ENCODE data around the gene ABCA2.
A peak's percentile ranks its signal among the peaks of the same experiment; 100 is the strongest.

The ABCA2 gene

DNA sequence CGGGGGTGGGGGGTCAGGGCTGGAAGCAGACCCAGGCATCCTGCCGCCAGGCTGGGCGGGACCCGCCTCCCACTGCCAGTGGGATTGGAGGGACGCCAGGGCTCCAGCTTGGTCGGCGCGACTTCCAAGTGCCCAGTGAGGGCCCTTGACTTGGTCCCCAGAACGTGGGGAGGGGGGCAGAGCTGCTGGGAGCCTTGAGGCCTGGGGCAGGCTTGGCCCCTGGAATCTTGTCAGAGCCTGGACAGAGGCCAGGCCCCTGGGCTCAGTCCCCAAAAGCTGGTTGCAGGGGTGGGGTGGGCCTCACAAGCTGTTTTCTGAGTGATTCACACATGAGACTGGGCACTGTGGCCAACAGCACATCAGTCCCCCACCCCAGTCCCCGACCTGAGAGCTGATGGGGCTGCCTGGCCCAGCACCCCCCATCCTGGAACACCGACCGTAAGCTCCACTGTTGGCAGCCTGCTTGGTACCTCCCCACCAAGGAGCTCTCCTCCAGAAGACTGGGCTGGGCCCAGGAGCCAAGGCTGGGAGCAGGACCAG lies 32.2 kb downstream of the ABCA2 start:
- DNase-seq (ENCODE audit: low read depth), result no peak

DNA sequence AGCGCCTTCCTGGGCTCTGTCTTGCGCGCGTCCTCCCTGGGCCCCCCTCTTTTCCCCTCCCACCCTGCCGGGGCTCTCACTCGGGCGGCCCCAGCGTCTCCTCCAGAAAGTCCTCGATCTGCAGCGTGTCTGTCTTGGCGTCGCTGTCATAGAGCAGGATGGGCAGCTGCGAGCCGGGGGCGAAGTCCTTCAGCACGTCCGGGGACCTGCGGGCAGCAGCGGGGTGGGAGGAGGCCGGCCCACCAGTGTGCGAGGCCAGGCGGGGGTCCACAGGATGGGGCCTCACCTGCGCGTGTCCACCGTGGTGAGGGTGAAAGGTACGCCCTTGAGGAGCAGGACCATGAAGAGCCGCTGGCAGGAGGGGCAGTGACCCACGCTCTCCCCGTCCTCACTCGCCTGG lies 32.7 kb downstream of the ABCA2 start:
- DNase-seq (ENCODE audit: low read depth), result no peak

DNA sequence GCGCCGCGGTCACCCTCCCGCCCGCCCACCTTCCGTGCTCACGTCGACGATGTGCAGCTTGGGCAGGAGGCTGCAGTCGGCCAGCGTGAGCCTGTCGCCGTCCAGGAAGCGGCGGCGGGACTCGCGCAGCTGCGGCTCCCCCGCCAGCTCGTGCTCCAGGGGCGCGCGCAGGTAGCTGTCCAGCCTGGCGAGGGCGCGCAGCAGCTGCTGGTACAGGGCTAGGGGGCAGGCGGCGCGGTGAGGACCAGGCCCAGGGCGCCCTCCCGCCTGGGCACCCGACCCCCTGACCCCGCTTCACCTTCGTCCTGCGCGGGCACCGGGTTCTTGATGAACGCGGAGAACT lies 33.2 kb downstream of the ABCA2 start:
- DNase-seq (ENCODE audit: low read depth), result no peak

DNA sequence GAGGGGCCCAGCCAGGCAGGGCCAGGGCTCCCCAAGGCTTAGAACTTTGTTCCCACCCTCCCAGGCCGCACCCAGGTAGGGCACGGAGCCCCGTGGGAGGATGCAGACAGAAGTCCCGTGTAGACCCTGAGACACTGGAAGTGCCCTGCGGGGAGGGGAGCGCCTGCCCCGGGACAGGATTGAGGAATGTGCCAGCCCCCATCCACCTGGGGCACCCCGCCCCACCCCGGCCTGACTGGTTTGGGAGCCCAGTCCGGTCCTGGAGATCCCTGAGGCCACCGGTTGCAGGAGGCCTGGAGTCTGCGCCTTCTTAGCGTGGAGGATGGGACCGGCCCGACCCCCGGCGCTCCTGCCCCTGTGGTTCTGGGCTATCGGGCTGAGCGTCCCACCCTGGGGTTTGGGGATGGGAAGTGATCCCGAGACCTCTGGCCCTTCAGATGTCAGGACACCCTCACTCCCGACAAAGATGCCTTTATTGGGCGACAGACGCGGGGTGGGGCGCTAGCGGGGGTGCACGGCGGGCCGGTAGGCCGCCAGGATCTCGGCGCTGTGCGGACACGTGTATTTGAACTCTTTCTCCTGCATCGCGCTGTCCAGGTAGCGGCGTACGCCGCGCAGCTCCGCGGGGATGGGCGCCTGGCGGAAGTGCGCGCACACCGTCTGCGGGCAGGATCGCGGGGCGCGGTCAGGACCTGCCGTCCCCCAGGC lies 33.7 kb downstream of the ABCA2 start:
- DNase-seq (ENCODE audit: low read depth), result no peak

DNA sequence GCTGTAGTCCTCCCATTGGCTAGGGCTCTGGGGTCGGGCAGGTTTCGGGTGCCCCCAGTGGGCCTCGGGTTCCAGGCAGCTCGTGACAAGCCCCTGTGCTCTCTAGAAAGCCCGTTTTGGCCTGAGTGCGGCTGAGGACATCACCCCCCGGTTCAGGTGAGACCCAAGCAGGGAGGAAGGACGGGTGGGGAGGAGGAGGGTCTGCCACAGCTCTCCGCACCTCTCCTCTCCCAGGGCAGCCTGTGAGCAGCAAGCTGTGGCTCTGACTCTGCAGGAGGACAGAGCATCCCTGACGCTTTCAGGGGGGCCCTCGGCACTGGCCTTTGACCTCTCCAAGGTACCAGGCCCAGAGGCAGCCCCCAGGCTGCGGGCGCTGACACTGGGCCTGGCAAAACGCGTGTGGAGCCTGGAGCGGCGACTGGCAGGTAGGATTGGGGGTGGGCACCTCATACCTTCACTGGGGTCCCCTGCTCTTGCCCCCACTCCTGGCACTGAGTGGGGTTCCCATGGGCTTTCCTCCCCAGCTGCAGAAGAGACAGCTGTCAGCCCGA lies 35.1 kb downstream of the ABCA2 start:
- no peak for DNase-seq (ENCODE audit: low read depth)

DNA sequence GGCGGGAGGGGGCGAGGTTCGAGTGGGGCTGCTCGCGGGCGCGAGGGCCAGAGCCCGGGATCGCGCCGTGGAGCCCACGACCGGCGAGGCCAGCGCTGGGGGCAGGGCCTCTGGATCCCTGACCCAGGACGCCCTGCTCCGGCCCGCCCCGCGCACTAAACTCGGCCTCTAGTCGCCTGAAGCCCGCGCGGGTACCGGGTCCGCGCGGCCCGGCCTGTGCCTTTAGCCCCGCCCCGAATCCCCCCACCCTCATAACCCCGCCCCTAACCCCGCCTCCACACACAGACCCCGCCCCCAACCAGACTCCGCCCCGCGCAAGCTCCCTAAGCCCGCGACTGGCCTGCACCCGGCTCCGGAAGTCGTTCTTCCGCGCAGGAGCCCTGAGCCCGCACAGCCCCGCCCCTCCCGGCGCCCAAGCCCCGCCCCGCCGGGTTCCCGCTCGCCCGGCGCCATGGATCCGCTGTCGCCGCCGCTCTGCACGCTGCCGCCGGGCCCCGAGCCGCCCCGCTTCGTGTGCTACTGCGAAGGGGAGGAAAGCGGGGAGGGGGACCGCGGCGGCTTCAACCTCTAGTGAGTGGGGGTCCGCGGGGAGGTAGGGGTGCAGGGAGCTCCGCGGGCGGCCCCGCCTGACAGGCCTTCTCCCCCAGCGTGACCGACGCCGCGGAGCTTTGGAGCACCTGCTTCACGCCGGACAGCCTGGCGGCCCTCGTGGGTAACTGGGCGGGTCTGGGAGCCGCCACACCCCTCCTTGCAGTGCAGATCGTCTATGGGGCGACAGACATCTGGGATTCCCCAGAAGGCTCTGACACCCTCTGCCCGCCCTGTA lies 35.8 kb downstream of the ABCA2 start, which contains the start of gene PAXX:
Gene PAXX, plus strand, starts transcription at position 430 of the 826 bp plus-strand sequence. Its CDS starts 22 bp downstream, at position 452.
- DNase-seq (ENCODE audit: low read depth), result peak; percentile 86

DNA sequence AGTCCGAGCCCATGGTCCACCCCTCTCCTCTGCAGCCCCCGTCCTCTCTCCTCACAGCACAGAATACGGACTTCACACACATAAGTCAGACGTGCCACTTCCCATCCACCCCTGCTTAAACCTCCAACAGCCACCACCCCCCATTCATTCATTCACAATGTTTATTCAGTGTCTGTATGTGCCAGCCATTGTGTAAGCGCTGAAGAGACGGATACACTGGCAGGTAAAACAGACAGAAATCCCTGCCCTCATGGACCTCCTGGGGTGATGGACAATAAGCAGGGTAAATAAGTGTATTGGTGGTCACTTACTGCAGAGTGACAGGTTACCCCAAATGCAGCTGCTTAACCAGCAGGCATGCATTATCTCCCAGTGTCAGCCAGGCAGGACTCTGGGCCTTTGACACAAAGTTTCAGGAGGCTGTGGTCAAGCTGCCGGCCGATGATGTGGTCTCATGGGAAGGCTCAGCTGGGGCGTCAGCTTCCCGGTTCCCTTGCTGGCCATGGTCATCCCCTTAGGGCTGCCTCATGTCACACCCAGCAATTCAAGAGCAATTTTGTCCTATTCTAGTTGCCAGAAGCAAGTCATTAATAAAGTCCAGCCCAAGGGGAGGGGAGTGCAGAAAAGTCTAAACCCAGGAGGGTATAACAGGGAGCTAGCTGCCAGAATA lies 37.7 kb downstream of the ABCA2 start:
- no peak for DNase-seq (ENCODE audit: low read depth)

DNA sequence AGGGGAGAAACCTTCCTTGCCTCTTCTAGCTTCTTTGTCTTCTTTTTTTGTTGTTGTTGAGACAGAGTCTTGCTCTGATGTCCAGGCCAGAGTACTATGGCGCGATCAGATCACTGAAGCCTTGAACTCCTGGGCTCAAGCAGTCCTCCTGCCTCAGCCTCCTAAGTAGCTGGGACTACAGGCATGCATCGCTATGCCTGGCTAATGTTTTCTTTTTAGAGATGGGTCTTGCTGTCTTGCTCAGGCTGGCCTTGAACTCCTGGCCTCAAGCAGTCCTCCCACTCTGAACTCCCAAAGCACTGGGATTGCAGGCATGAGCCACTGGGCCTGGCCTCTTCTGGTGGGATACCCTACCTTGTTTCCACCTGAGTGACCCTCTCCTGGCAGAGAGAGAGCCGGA lies 39.2 kb downstream of the ABCA2 start:
- DNase-seq (ENCODE audit: low read depth), result no peak

DNA sequence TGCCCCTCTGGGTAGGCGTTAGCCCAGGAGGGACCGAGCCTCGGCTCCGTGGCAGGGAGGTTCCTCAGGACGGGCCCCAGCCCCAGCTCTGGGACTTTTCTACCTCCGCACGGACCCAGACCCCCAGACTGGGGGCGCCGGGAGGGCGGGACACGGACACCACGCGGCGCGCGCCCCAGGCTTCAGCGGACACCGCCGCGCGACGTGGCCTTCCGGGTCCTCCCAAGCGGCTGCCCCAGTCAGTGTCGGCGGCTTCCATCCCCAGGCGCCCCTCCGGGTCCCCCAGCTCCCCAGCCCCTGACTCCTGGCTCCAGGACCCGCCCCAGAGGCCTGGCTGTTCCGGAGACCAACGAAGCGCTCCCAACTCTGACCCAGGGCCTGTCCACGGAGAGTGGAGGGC lies 42.2 kb downstream of the ABCA2 start:
- no peak for DNase-seq (ENCODE audit: low read depth)

DNA sequence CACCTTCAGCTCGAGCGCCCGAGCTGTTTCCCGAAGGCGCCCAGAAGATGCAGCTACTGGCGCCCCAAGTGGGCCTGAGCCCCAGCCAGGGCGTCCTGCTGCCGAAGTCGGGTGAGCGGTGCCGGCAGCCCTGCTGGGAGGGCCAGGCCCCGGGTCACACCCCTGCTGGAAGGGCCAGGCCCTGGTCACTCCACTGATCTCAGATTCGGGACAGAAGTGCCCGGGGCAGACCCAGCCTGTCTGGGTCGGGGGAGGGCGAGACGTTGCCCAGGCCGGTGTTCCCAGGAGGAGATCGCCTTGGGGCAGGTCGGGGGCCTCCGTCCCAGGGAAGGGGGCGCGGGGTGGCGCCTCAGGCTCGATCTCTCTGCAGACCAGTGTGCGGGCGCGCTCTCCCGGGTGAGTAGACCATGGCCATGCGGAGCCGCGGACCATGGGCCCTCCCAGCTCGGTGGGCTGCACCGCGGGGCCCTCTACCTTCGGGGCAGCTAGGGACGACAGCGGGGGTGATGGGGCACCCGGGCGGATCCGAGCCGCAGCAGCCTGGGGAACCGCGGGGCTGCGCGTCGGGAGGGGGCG lies 42.9 kb downstream of the ABCA2 start:
- no peak for DNase-seq (ENCODE audit: low read depth)

DNA sequence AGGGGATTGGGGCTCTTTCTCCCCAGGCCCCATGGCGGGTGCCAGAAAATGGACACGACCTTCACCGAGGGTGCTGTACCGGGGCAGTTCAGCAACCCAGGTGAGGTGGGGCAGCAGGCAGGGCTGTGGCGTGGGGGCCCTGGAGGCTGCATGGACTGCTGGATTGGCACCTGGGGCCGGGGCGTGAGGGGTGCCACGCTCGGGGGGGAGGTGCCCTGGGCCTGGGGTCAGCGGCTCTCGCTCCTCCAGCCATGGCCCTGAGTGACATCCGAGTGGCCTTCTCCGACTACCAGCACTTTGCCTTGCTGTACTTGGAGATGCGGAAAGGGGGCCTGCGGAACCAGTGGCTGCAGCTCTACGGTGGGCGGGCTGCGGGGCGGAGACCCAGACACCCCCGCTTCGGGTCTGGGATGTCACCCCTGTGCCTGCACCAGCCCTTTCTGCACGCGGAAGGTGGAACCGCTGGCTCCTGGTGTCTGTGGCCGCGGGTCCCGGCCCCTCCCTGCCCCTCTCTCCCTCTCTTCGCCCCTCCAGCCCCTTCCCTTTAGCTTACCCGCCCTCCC lies 43.5 kb downstream of the ABCA2 start:
- no peak for DNase-seq (ENCODE audit: low read depth)

DNA sequence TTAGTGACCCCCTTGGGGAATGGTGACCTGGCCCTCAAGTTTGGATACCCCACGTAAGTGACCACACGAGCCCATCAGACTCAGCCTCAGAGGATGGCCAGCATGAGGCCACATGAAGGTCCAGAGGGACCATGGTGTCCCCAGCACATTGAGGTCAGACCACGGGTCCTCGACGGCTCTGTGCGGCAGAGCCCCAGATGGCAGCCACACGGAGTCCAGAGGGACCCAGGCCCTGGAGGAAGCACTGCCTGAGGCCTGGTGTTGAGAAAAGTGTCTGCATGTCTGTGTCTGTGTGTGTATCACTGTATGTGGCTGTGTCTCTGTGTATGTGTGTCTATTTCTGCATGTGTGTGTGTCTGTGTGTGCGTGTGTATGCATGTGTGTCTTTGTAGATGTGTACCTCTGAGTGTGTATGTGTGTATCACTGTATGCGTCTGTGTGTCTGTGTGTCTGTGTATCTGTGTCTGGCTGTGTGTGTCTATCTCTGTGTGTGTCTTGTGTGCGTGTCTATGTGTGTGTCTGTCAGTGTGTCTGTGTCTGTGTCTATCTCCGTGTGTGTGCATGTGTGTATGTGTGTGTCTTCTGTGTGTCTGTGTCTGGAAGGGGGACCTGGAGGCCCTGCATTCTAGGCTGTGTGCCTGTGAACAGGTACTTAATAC lies 44.3 kb downstream of the ABCA2 start:
- DNase-seq (ENCODE audit: low read depth), result no peak

DNA sequence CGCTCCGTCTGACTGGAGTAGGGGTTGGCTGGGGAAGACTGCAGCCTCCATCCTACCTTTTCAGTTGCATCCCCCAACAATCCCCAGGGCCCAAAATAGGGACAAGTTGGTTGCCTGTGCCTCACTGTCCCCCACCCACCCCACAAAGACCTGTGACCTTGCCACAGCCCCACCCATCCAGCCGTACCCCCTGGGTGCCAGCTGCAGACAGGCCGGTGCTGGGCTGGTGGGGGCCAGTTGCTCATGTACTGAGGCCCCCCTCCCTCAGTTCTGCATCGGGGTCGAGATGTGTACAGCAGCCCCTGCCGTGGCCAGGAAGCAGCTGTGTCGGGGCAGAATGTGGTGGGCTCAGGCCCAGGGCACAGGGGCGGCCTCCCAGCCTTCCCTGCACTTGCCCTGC lies 44.9 kb downstream of the ABCA2 start:
- DNase-seq (ENCODE audit: low read depth), result no peak

DNA sequence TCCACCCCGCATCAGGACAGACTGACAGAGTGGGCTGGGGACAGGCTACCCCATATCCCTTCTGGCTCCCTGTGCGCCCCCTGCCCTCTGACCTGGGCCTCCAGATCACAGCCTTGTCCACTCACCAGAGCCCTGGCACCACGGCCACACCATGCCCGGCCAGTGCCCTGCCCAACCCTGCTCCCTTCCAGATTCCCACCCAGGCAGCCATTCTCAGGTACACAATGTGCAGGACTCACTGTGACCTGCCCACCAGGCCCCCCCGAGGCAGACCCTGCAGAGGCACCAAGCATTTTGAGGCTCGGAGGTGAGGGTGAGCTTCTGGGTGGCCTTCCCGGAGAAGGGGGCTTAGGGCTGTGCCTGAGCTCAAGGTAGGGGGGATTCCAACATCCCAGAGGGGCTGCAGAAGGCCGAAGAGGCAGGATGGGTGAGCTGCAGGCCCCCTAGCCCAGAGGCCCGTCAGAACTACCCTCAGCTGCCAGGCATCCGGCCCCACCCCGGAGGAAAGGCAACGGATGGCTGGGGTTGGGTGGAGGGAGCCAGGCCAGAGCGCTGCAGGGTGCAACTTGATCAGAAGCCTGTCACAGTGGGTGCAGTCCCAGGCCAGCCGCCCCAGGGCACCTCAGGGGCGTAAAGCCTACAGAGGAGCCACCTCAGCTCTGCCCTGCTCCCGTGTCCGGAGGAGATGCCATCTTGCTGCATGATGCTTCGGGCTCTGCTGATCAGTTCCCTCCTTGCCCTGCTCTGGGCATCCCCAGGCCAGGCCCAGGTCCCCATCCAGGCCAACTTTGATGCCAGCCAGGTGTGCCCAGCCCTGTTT lies 45.6 kb downstream of the ABCA2 start, which contains the start of gene LCNL1:
Gene LCNL1, plus strand, starts transcription at position 762 of the 820 bp plus-strand sequence. CDS start 594 bp downstream, outside the sequence.
- no peak for DNase-seq (ENCODE audit: low read depth)

DNA sequence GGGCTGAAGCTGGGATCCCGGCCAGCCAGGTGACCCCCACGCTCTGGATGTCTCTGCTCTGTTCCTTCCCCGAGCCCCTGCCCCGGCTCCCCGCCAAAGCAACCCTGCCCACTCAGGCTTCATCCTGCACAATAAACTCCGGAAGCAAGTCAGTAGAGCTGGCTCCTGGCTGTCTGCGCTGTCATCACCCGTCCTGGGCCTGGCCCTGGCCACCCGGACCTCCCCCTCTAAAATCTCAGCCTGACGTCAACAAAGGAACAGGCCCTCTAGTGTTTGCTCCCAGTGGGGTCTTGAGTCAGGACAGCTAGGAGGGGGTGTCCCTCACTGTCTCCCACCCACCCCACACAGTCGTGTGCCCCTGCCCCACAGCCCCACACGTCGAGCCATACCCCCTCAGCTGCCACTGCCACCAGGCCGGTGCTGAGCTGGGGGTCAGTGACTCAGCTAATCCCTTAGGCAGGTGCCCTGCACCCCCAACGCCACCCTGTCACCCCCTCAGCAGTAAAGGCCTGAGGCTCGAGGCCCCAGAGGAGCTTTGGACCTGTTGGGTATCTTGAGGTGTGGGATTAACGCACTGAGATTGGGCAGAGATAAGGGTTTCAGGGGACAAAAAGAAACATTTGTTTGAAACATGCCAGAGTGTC lies 46.3 kb downstream of the ABCA2 start:
- no peak for DNase-seq (ENCODE audit: low read depth)

DNA sequence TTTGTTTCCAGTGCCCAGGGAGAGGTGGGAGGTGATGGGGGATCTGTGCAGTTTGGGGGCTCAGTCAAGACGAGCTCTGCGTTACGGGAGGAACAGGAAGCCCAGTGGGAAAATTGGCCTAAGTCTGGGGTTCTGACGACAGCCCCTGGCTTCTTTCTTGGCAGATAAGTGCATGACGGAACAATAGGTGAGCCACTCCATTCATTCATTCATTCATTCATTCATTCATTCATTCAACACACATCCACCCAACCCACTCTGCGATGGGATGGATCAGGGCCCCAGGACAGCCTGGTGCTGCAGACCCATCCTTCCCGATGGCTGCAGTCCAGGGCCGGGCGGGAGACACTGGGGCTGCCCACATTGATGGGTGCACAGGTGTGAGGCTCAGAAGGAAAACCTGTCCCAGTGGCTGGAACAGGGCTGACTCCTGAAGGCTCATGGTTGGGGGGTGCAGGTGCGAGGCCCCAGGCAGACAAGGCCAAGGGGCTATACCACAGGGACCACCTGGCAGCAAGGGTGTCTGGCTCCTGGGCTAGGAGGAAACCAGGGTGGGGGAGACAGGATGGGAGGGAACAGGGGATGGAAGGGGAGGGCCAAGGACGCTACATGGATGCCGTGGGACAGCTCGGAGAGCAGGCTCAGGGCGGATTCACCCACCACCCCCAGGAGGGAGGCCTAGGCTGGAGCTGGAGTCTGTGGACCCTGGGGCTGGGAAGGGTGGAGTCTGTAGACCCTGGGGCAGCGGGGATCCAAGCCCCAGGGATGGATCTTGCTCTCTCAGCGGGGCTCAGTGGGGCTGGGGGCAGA lies 47.2 kb downstream of the ABCA2 start:
- DNase-seq (ENCODE audit: low read depth), result no peak

DNA sequence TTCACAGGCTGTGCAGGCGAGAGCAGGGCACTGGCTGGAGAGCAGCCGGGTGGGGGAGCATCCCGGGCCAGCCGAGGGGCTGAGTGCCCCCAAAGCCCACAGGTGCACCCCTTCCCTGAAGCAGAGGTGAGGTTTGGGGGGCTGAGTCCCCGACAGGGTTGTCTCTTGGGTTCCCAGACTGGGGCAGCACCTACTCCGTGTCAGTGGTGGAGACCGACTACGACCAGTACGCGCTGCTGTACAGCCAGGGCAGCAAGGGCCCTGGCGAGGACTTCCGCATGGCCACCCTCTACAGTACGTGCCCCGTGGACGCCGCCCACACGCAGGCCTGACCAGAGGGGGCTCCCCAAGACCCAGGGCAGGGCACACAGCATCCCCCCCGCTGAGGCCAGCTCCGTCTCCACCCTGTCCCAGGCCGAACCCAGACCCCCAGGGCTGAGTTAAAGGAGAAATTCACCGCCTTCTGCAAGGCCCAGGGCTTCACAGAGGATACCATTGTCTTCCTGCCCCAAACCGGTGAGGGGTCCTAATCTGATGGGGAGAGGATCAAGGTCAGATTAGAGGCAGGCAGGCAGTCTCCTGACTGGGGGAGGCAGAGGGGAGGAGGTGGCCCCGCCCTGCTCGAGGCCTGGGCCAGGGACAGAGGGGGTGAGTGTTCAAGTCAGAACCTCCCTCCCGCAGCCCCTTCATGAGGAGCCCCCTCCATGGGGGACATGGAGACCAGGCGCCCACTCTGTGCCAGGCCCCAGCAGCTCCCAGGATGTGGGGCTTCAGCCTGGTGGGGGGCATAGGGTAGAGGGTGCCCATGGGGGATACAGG lies 48.1 kb downstream of the ABCA2 start:
- no peak for DNase-seq (ENCODE audit: low read depth)
